GM12865 (cell line): Measurements from ENCODE around the gene P2RY8.

Experiments
- DNase-seq: peaks from one replicate; pipeline ENCODE4 v3.0.0; 2010; ENCODE audit warnings: low read depth
- H3K4me3 ChIP-seq: 2 replicates; pipeline ENCODE4 v1.5.1; 2011; ENCODE audit warnings: mild to moderate bottlenecking, low read depth, low read length, control low read depth
- TF ChIP-seq, protein P1 (sequence below): IDR thresholded peaks from 2 replicates; pipeline ENCODE4 v1.5.1; 2011; ENCODE audit warnings: low read length, control low read depth, low read depth, inconsistent platforms; ENCODE audit not compliant: insufficient read depth; ENCODE audit errors: missing control alignments

P2RY8 gene

DNA sequence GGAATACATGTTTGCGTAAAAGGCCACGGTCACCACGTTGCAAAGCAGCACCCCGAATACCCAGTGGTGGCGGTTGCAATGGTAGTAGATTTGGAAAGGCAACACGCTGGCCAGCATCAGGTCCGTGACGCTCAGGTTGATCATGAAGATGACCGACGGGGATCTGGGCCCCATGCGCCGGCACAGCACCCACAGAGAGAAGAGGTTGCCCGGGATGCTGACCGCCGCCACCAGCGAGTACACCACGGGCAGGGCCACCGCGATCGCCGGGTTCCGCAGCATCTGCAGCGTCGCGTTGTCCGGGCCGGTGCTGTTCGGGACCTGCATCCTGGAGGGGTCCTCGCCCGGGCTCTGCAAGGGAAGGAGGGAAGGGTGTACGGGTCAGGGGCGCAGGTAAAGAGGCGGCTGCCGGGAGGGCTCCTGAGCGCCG, 70.7 kb downstream of the P2RY8 start:
- DNase-seq = no peak
- TF ChIP-seq, protein P1, sequence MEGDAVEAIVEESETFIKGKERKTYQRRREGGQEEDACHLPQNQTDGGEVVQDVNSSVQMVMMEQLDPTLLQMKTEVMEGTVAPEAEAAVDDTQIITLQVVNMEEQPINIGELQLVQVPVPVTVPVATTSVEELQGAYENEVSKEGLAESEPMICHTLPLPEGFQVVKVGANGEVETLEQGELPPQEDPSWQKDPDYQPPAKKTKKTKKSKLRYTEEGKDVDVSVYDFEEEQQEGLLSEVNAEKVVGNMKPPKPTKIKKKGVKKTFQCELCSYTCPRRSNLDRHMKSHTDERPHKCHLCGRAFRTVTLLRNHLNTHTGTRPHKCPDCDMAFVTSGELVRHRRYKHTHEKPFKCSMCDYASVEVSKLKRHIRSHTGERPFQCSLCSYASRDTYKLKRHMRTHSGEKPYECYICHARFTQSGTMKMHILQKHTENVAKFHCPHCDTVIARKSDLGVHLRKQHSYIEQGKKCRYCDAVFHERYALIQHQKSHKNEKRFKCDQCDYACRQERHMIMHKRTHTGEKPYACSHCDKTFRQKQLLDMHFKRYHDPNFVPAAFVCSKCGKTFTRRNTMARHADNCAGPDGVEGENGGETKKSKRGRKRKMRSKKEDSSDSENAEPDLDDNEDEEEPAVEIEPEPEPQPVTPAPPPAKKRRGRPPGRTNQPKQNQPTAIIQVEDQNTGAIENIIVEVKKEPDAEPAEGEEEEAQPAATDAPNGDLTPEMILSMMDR = no peak
- H3K4me3 ChIP-seq = no peak overlapping the region

DNA sequence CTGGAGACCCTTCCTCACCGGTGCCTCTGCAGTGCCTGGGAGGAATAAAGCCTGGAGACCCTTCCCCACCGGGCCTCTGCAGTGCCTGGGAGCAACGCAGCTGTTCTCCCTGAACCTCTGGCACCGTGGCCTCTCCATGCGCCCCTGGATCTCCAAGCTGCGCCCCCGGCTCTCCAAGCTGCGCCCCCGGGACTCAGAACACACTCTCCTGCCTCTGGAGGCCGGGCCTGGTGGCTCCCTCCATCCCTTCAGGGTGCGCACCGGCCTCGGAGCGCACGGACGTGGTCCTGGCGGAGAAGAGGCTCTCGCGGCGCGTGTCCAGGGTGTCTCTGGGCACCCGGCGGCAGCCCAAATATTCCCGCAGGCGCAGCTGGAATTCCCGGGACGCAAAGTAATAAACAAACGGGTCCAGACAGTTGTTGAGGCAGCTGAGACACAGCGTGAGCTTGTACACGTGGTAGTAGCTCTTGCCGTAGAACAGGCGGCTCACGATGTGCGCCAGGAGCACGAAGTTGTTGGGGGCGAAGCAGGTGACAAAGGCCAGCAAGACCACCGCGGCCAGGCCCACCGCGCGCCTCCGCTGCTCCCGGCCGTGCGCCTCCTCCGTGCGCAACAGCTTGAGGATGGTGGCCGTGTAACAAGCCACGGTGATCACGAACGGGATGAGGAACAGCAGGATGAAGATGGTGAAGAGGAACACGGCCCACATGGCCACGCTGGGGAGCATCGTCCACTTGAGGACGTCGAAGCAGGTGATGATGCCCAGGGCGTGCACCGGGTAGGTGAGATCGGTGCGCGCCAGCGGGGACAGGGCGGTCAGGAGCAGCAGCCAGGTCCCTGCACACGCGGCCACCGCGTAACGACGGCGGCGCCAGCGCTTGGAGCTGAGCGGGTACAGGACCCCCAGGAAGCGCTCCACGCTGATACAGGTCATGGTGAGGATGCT, 71.4 kb downstream of the P2RY8 start:
- no peak for DNase-seq
- TF ChIP-seq, protein P1 = no peak
- no peak overlapping the region for H3K4me3 ChIP-seq

DNA sequence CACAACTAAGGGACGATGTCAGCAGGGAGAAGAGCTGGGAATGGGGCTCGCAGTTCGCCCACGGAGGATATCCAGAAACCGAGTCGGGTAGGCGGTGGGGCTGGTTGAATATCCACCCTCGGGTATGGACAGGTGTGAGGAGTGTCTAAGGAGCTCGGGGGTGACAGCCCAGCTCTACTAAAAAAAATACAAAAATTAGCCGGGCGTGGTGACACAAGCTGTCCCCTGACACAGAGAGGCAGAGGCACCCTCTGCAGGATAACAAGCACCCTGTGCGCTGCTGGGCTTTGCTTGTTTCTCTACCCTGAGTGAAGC, 72.1 kb downstream of the P2RY8 start:
- DNase-seq = no peak
- H3K4me3 ChIP-seq = no peak overlapping the region
- TF ChIP-seq, protein P1 = no peak

DNA sequence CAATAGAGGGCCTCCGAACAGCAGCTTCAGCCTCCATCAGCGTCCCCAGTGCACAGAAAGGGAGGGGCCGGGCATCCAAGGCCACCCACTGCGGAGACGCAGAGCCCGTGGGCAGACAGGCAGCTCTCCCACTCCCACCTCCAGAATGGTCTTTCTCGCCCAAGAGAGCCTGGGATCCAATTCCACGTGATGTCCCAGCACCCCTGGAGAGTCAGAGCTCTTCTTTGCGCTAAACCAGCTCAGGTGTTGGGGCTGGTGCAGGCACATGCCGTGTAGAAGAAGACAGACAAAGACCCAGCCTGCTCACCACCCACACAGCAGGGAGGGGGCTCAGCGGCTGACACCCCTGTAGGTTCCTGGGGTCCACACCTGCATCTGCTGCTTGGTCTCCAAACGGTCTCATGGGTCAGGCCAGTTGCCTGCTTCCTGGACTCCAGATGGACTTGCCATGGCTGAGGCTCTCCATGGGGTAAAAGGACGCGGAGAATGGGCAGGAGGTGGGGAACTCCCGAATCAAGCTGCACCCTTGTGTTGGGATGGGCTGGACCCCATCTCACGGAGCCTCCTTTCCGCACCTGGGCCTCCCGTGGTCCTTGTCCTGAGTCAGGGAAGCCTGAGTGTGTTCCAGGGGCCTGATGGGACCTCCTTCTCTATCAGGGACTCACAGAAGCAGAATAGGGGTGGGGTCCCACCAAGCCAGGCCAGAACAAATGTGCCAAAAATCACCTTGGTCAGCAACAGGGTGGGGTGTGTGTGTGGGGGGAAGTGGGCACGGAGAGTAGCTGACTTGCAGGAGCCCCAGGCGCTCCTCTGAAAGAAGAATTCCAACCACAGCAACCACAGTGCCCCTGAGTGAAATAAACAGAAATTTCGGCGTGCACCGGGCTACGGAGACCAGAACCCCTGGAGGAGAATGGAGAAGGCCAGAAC, 72.7 kb downstream of the P2RY8 start:
- no peak overlapping the region for H3K4me3 ChIP-seq
- DNase-seq = no peak
- TF ChIP-seq, protein P1 = no peak

DNA sequence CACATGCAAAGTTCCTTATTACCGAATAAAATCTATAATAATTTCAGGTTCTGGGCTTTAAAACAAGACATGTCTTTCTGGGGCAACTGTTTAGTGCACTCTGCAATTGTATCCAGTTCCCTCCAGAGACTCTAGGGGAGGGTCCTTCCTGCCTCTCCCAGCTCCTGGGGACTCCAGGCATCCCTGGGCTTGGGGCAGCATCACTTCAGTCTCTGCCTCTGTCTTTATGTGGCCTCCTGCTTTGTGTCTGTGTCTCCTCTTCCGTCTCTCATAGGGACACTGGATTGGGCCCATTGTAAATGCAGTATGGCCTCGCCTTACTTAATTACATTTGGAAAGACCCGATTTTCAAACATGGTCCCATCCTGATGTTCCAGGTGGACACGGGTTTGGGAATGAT, 73.4 kb downstream of the P2RY8 start:
- DNase-seq = no peak
- TF ChIP-seq, protein P1 = no peak
- H3K4me3 ChIP-seq = no peak overlapping the region

DNA sequence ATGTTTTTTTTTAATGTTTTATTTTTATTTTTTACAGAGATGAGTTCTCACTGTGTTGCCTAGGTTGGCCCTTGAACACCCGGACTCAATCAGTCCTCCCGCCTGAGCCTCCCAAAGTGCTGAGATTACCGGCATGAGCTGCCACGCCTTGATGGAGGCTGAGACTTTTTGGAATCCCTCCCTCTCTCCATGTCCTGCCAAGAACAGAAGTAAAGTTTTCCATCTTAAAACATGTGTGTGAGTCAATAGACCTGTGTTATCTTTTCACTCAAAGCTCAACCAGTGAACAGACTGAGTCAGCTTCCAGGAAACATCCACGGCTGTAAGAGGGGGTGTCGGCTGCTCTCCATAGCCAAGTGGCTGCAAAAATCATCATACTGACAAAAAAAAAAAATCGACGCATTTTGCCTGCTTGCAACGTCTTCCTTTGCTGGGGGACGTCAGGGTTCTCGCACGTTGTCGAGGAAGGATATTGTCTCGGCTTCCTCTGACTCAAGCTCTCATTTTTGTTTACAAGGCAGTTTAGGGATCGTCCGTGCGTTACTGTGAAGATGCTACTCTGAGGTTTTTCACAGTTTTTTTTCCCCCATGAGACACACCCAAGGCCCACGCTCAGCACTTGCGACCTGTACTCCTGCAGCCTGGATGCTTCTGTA, 74.3 kb downstream of the P2RY8 start:
- no peak overlapping the region for H3K4me3 ChIP-seq
- no peak for DNase-seq

More for the DNA sequence above, 74.3 kb downstream of the P2RY8 start:
- TF ChIP-seq, protein P1 = no peak
